ENCODE results near the gene SMTNL2. TPM values are rescaled to one million over a fixed set of nuclear protein-coding genes. Genes with fewer than 3 reads are reported as not detected.

SMTNL2 gene
- total RNA-seq, 1 experiment from 2014 or later = 0.12 TPM

Small RNAs within 50 kb of the gene (small RNA-seq; reads per million reads assigned to genes)
- 0 reads per million in 2 experiments for gene RNU6-955P

Other genes starting within 250 kb of the SMTNL2 start
- 65.6 and 67.3 TPM in 2 replicates for gene UBE2G1, start 217.9 kb upstream of the SMTNL2 start, total RNA-seq (2014; rRNA removed; shearing (Covaris generic))
- gene SPNS3, start 150.6 kb upstream of the SMTNL2 start, total RNA-seq (2014; rRNA removed; shearing (Covaris generic)) = not detected in 2 replicates
- gene SPNS2, start 85.6 kb upstream of the SMTNL2 start, total RNA-seq (2014; rRNA removed; shearing (Covaris generic)) = 0.52 TPM in 1 of 2 replicates, not detected in the other
- gene MYBBP1A, start 29.1 kb upstream of the SMTNL2 start, total RNA-seq (2014; rRNA removed; shearing (Covaris generic)) = 71.3 and 75.6 TPM in 2 replicates
- not detected in 2 replicates for gene GGT6, start 24.0 kb upstream of the SMTNL2 start, total RNA-seq (2014; rRNA removed; shearing (Covaris generic))
- 2.1 and 2.3 TPM in 2 replicates for gene ALOX15, start 57.1 kb downstream of the SMTNL2 start, total RNA-seq (2014; rRNA removed; shearing (Covaris generic))
- 58.2 and 61.8 TPM in 2 replicates for gene PELP1, start 119.6 kb downstream of the SMTNL2 start, total RNA-seq (2014; rRNA removed; shearing (Covaris generic))
- 28.8 and 32.9 TPM in 2 replicates for gene ARRB2, start 126.1 kb downstream of the SMTNL2 start, total RNA-seq (2014; rRNA removed; shearing (Covaris generic))
- 21.8 and 24.3 TPM in 2 replicates for gene MED11, start 146.9 kb downstream of the SMTNL2 start, total RNA-seq (2014; rRNA removed; shearing (Covaris generic))
- gene ZMYND15, start 155.3 kb downstream of the SMTNL2 start, total RNA-seq (2014; rRNA removed; shearing (Covaris generic)) = 0.22 and 0.23 TPM in 2 replicates
- 16.2 and 18.0 TPM in 2 replicates for gene CXCL16, start 155.4 kb downstream of the SMTNL2 start, total RNA-seq (2014; rRNA removed; shearing (Covaris generic))
- gene TM4SF5, start 187.4 kb downstream of the SMTNL2 start, total RNA-seq (2014; rRNA removed; shearing (Covaris generic)) = not detected in 2 replicates
- gene VMO1, start 201.8 kb downstream of the SMTNL2 start, total RNA-seq (2014; rRNA removed; shearing (Covaris generic)) = not detected in 2 replicates
- not detected in 2 replicates for gene GLTPD2, start 204.4 kb downstream of the SMTNL2 start, total RNA-seq (2014; rRNA removed; shearing (Covaris generic))
- 141 and 171 TPM in 2 replicates for gene PSMB6, start 211.6 kb downstream of the SMTNL2 start, total RNA-seq (2014; rRNA removed; shearing (Covaris generic))
- gene PLD2, start 222.6 kb downstream of the SMTNL2 start, total RNA-seq (2014; rRNA removed; shearing (Covaris generic)) = 9.7 and 14.8 TPM in 2 replicates
- gene MINK1, start 248.8 kb downstream of the SMTNL2 start, total RNA-seq (2014; rRNA removed; shearing (Covaris generic)) = 19.4 and 19.8 TPM in 2 replicates